A172 (cell line): ENCODE results near the gene TLE1. TPM values are rescaled to one million over a fixed set of nuclear protein-coding genes. Genes with fewer than 3 reads are reported as not detected.

ENCODE experiments used
- DNase-seq: peaks from one replicate; pipeline ENCODE4 v3.0.0-alpha.2; 2015; ENCODE audit warnings: low spot score
- total RNA-seq: library from RNA; depleted of rRNA; stranded (reverse); fragments of >200 nt; shearing (Covaris generic); gene quantifications from 2 replicates; pipeline ENCODE4 v1.2.3, GENCODE V29; 2014

The TLE1 gene
- total RNA-seq, 1 experiment from 2014 or later, result 12.1 TPM

DNA sequence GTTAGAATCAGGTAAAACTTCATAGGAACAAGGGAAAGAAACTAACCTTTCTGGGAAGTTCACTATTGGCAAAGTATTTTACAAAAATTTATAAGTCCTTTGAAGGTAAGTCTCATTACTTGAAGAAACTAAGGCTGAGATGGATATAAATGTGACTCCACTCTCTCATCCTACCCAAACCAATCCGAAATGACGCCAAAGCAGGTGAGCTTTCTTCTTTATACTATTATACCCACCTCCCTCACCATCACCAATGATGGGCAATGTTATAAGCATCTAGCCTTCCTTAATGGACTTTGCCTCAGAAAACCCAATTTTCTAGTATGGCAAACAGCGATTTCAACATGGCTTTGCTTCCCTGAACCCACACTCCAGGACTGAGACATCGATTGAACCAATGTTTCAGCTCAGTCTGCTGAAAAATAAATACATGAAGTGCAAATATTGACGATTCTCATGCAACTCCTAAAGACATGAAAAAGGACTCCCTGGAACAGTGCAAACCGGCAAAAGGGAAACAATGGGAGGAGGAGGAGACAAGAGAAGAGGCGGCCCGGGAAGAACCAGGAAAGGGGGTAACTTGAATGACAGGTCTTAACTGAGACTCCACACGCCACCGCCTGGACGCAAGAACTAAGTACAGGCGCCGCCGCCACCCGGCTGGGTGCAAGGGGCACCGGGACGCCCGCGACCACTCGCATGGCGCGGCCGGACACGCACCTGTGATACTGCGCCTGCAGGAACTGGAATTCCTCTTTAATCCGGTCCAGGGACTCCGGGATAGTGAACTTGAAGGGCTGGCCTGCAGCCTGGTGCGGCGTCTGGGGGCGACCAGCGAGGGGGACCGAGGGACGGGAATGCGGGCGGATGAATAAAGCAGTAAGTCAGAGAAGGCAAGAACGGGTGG, 2.5 kb downstream of the TLE1 start:
- DNase-seq, result peak; percentile 76

DNA sequence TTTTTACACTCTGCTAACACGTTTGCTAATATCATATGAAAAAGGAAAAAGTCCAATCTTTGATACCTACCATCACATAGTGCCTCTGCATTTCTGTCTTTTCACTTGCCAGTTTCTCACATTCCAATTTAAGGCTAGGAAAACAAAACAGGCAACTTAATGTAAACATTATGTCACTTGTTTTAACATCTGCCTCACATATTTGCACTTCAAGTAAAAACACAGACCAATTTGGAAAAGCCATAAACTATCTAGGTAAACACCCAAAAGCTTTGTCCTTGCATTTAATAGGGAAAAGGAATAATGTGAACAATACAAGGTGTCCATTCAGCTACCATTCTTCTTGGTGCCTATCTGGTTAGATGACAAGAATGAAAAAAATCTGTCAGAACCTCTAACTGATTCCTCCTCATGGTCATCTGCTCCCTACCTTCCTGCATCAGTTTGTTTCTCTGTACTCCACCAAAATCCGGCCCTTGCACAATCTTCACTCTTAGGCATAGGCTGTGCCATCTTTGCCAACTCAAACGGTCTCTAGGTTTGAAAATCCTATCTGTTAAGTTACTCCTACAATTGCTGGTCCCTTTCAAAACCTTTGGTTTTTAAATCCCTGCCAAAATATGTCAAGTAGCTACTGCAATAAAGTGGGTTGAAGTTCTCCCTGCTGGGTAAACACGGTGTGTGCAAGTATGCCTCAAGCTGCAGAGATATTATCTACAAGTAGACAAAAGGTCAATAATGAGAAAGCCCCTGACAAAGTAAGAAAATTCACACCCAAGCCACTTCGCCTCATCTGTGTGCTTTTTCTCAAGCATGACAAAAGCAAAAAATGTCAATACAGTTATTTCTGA, 3.4 kb downstream of the TLE1 start:
- no peak for DNase-seq

DNA sequence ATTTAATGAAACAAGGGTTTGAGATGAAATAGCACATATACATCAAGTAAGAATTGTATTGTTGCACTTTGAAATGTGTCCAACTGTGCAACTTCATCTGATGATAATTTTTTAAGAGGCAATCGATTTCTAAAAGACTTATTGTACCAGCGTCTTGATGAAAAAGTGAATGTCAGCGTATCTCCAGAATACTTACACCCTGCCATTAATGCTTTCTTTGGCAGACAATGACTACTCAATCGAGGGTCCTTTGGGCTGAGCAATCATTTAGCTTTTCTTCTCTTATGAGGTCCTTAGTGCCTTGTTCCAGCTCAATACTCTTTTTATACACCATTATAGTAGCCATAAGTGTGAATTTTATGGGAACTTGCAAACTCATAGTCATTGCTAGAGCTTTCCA, 4.7 kb downstream of the TLE1 start:
- no peak for DNase-seq

- no peak for DNase-seq
Observed at GRCh38 chr9:81683704-81684103, 5.6 kb downstream of the TLE1 start.

DNA sequence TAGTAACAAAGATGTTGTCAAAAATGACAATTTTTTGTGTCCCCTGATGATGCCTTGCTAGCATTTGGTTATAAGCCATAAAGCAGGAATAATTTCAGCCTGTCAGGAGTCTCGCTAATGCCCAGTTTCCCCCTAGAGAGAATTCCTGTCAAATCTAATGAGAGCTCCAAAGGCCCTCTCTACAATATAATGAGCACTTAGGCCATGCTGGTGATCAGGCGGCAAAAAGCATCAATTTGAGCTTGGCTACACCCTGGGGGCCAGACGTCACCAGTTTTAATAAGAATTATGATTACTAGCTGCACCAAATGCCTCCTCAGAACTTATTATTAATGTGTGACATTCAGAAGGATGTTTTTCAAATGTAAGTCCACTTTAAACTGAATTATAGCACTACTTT, 6.1 kb downstream of the TLE1 start:
- no peak for DNase-seq

- peak; percentile 44 for DNase-seq
Observed at GRCh38 chr9:81682797-81683196, 6.5 kb downstream of the TLE1 start.

- no peak for DNase-seq
Observed at GRCh38 chr9:81682177-81682576, 7.2 kb downstream of the TLE1 start.

GRCh38 chr9:81680506-81680905, 8.8 kb downstream of the TLE1 start:
- DNase-seq, result no peak

GRCh38 chr9:81680006-81680405, 9.3 kb downstream of the TLE1 start:
- no peak for DNase-seq

- DNase-seq, result no peak
Observed at GRCh38 chr9:81678088-81678487, 11.3 kb downstream of the TLE1 start.

- DNase-seq, result no peak
Observed at GRCh38 chr9:81676395-81676794, 13.0 kb downstream of the TLE1 start.

DNA sequence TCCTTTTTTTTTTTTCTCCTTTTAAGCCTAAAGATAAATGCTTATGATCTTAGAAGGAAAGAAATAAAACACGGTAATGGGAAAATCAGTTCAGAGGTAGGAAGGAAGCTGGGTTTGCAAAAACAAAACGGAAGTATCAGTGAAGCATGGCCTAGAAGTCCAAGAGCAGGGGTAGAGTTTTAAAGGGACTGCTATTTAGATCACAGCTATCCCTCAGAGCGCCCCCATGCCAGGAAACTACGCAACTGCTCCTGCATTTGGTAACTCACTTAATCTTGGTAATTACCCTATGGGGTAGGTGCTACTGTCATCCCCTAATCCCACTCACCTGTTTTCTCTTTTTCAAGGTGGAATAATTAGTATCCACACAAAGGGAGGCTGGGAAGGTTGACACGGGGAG, 16.0 kb downstream of the TLE1 start:
- DNase-seq, result no peak

DNA sequence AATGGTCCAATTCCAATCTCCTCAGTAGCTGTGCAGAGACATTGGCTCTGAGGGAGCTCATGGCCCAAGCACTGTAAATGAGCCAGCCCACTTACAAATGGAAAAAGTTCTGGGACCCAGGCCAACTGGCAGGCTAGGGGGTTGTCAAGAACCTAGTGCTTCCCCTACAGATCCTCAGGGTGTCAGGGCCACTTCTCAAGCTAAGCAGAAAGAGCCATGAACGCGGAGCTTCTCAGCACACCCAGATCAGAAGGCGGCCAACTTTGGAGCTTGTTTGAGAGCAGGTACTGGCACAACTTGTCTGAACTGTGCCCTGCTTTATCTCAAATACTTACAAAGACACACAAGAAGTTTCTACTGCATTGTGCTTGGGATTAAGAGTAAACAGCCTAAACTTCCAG, 17.5 kb downstream of the TLE1 start:
- no peak for DNase-seq

- DNase-seq, result no peak
Observed at GRCh38 chr9:81669866-81670265, 19.5 kb downstream of the TLE1 start.

DNA sequence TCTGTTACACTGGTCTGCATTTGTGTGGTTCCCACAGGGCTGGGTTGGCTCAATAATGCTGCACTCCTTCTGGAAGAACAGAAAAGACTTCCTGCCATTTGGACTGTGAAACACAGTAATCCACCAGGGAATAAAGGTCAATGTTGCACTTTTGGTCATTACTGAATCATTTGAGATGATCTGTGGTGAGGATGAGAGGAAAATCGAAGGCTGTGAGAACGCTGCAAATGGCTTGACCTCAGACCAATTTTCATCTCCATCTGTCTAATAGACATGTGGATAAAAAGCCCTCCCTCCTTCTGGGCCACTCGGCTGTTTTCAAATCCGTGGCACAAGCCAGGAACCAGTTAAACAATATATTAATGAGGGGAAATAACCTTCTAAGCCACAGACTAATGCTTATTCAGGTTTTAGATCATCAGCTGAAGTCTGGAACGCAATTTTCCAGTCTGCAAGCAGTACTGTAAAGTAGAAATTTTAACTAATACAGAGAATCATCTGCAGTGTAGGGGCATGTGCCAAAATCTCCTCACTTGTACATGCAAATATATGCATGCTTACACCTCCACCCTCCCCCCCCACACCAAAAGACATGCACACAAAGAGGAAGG, 20.2 kb downstream of the TLE1 start:
- no peak for DNase-seq

- no peak for DNase-seq
Observed at GRCh38 chr9:81666123-81666522, 23.2 kb downstream of the TLE1 start.

GRCh38 chr9:81665322-81665871, 23.9 kb downstream of the TLE1 start:
- DNase-seq, result no peak

DNA sequence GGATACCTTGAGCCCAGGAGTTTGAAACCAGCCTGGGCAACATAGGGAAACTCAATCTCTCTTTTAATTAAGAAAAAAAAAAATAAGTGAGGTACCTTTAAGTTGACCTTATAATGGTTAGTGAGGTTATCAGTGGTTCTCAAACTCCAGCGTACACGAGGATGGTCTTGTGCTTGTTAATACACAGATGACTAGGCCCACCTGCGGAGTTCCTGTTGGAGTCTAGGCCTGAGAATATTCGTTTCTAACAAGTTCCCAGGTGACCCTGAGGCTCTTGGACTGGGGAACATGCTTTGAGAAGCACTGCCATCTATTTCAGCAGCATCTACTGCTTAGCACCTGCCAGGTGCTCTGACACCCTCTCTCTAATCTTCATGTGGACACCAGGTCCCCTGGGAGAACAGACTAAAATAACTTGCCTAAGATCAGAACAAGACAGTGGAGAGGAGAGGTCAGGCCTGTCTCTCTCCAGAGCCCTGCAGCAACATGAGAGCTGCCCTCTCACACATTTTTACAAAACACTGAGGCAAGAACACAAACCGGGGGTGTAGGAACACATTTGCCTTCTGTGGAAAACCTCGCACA, 24.6 kb downstream of the TLE1 start:
- no peak for DNase-seq

DNA sequence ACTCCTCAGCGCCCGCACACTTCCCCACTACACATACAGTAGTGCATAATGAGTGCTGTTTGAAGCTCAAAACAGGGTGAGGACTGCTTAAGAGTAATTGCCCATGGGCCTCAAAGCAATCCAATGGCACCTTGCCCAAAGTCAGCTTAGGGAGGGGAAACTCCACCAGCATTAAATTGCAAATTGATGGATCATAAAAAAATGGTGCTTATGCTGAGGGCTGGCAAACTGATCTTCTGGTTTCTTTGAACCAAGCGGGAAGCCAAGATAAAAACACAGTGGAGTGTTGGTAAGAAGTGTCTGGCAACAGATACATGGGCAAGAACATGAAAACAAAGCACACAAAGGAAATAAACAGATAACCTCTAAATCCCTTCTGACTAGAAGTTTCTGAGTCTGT, 28.0 kb downstream of the TLE1 start:
- DNase-seq, result no peak

DNA sequence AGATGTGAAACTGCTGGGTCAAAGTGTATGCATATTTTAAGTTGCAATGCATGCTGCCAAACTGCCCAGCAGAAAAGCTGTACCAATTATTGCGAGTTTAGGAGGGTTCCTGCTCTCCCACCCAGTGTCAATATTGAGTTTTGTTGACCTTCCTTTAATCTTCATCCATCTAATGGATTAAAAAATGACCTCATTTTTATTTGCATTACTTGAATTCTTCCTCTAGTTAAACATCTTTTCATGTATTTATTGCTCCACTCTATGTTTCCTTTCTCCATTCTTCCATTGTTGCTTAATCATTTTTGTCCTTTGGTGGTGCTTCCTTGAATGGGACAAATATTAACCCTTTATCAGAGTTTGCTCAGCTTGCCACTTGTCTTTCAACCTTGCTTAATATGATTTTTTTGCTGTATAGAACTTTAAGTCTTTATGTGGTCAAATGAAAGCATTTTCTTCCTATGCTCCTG, 32.4 kb downstream of the TLE1 start:
- DNase-seq, result no peak

- DNase-seq, result no peak
Observed at GRCh38 chr9:81656004-81656403, 33.3 kb downstream of the TLE1 start.

GRCh38 chr9:81653240-81653639, 36.1 kb downstream of the TLE1 start:
- peak; percentile 21 for DNase-seq
